ENCODE results near the gene C6orf141. TPM values are rescaled to one million over a fixed set of nuclear protein-coding genes. Genes with fewer than 3 reads are reported as not detected.

Gene C6orf141
- 1 to 10 TPM; 1.3 to 1.4 TPM for total RNA-seq
- polyA plus RNA-seq (ENCODE audit: insufficient read length in 2 of 2): 1 to 10 TPM; 4.6 to 5.2 TPM
- long read RNA-seq, donor 1, partial matches to known transcripts: 0 of 1 reads
- long read RNA-seq, donor 1, other reads (novel, unspliced or antisense): 0 of 1 reads
- long read RNA-seq, donor 2, partial matches to known transcripts: 0 of 1 reads
- long read RNA-seq, donor 2, other reads (novel, unspliced or antisense): 0 of 1 reads
- long read RNA-seq, donor 3: 0 reads
- long read RNA-seq, donor 4: 0 reads

- under 1% methylated on average over 42 of the region's 42 CpGs for WGBS (ENCODE audit: insufficient coverage)
- no peaks in the 10 kb centered on the region for H3K9me3 ChIP-seq (ENCODE audit: control insufficient read depth, insufficient read depth, low read length)
- no peak within 1 kb of the TSS for H3K27ac ChIP-seq (ENCODE audit: low read depth, low read length)
- H3K36me3 ChIP-seq (ENCODE audit: control insufficient read depth, insufficient read depth, low read length): no peaks in the 10 kb centered on the region
- peaks cover 30% of the 10 kb centered on the region for H3K27me3 ChIP-seq (ENCODE audit: control insufficient read depth, insufficient read depth, low read length)
- DNase-seq (ENCODE audit: low read depth in 4 of 6, low spot score in 6 of 6): peak in 2 of 6 donors; percentile 31 to 39
- H3K4me3 ChIP-seq (ENCODE audit: low read depth, low read length): peak within 1 kb of the TSS; percentile 40
- peaks cover 14% of the 10 kb centered on the region for H3K4me1 ChIP-seq (ENCODE audit: control insufficient read depth, insufficient read depth, low read length)
Observed at GRCh38 chr6:49550492-49551077, at the start of gene C6orf141. C6orf141 (plus strand) TSS chr6:49550668; CDS start chr6:49550793, 125 bp downstream.

GRCh38 chr6:49504666-49505065 lies 45.8 kb upstream of the C6orf141 start:
- no peak overlapping the region for H3K27ac ChIP-seq (ENCODE audit: low read depth, low read length)
- DNase-seq (ENCODE audit: low read depth in 4 of 6, low spot score in 6 of 6): no peak
- H3K27me3 ChIP-seq (ENCODE audit: control insufficient read depth, insufficient read depth, low read length): no peaks in the 10 kb centered on the region
- no peaks in the 10 kb centered on the region for H3K36me3 ChIP-seq (ENCODE audit: control insufficient read depth, insufficient read depth, low read length)
- H3K4me1 ChIP-seq (ENCODE audit: control insufficient read depth, insufficient read depth, low read length): no peaks in the 10 kb centered on the region
- 86% methylated on average over 3 of the region's 5 CpGs for WGBS (ENCODE audit: insufficient coverage)
- H3K4me3 ChIP-seq (ENCODE audit: low read depth, low read length): no peak overlapping the region
- H3K9me3 ChIP-seq (ENCODE audit: control insufficient read depth, insufficient read depth, low read length): no peaks in the 10 kb centered on the region

- 89% methylated on average over 2 of the region's 5 CpGs for WGBS (ENCODE audit: insufficient coverage)
- Histone ChIP-seq H3K36me3 (ENCODE audit: control insufficient read depth, insufficient read depth, low read length) (no peaks in the 10 kb centered on the region), H3K4me1 (ENCODE audit: control insufficient read depth, insufficient read depth, low read length) (no peaks in the 10 kb centered on the region), H3K27me3 (ENCODE audit: control insufficient read depth, insufficient read depth, low read length) (no peaks in the 10 kb centered on the region), H3K9me3 (ENCODE audit: control insufficient read depth, insufficient read depth, low read length) (no peaks in the 10 kb centered on the region), H3K27ac (ENCODE audit: low read depth, low read length) (no peak overlapping the region), H3K4me3 (ENCODE audit: low read depth, low read length) (no peak overlapping the region)
- no peak for DNase-seq (ENCODE audit: low read depth in 4 of 6, low spot score in 6 of 6)
Observed at GRCh38 chr6:49506569-49507111, 43.8 kb upstream of the C6orf141 start.

- DNase-seq (ENCODE audit: low read depth in 4 of 6, low spot score in 6 of 6): no peak
- Histone ChIP-seq H3K36me3 (ENCODE audit: control insufficient read depth, insufficient read depth, low read length) (no peaks in the 10 kb centered on the region), H3K9me3 (ENCODE audit: control insufficient read depth, insufficient read depth, low read length) (no peaks in the 10 kb centered on the region), H3K4me3 (ENCODE audit: low read depth, low read length) (no peak overlapping the region), H3K4me1 (ENCODE audit: control insufficient read depth, insufficient read depth, low read length) (no peaks in the 10 kb centered on the region), H3K27me3 (ENCODE audit: control insufficient read depth, insufficient read depth, low read length) (no peaks in the 10 kb centered on the region), H3K27ac (ENCODE audit: low read depth, low read length) (no peak overlapping the region)
- WGBS (ENCODE audit: insufficient coverage): 100% methylated on average over 2 of the region's 3 CpGs
Observed at GRCh38 chr6:49509342-49509741, 41.1 kb upstream of the C6orf141 start.

GRCh38 chr6:49513153-49513989 lies 37.1 kb upstream of the C6orf141 start:
- no peaks in the 10 kb centered on the region for H3K27me3 ChIP-seq (ENCODE audit: control insufficient read depth, insufficient read depth, low read length)
- no peaks in the 10 kb centered on the region for H3K4me1 ChIP-seq (ENCODE audit: control insufficient read depth, insufficient read depth, low read length)
- no peak overlapping the region for H3K27ac ChIP-seq (ENCODE audit: low read depth, low read length)
- no peaks in the 10 kb centered on the region for H3K36me3 ChIP-seq (ENCODE audit: control insufficient read depth, insufficient read depth, low read length)
- no peak for DNase-seq (ENCODE audit: low read depth in 4 of 6, low spot score in 6 of 6)
- no peak overlapping the region for H3K4me3 ChIP-seq (ENCODE audit: low read depth, low read length)
- H3K9me3 ChIP-seq (ENCODE audit: control insufficient read depth, insufficient read depth, low read length): no peaks in the 10 kb centered on the region
- WGBS (ENCODE audit: insufficient coverage): no CpG with 5 or more reads among the region's 2 CpGs

- Histone ChIP-seq H3K27ac (ENCODE audit: low read depth, low read length) (no peak overlapping the region), H3K36me3 (ENCODE audit: control insufficient read depth, insufficient read depth, low read length) (no peaks in the 10 kb centered on the region), H3K9me3 (ENCODE audit: control insufficient read depth, insufficient read depth, low read length) (no peaks in the 10 kb centered on the region), H3K27me3 (ENCODE audit: control insufficient read depth, insufficient read depth, low read length) (no peaks in the 10 kb centered on the region), H3K4me3 (ENCODE audit: low read depth, low read length) (no peak overlapping the region), H3K4me1 (ENCODE audit: control insufficient read depth, insufficient read depth, low read length) (no peaks in the 10 kb centered on the region)
- DNase-seq (ENCODE audit: low read depth in 4 of 6, low spot score in 6 of 6): no peak
- WGBS (ENCODE audit: insufficient coverage): 96% methylated on average over 2 of the region's 8 CpGs
Observed at GRCh38 chr6:49514571-49515484, 35.6 kb upstream of the C6orf141 start.

- WGBS (ENCODE audit: insufficient coverage): 81% methylated on average over 4 of the region's 10 CpGs
- Histone ChIP-seq H3K9me3 (ENCODE audit: control insufficient read depth, insufficient read depth, low read length) (no peaks in the 10 kb centered on the region), H3K27ac (ENCODE audit: low read depth, low read length) (no peak overlapping the region), H3K4me3 (ENCODE audit: low read depth, low read length) (no peak overlapping the region), H3K36me3 (ENCODE audit: control insufficient read depth, insufficient read depth, low read length) (no peaks in the 10 kb centered on the region), H3K27me3 (ENCODE audit: control insufficient read depth, insufficient read depth, low read length) (no peaks in the 10 kb centered on the region), H3K4me1 (ENCODE audit: control insufficient read depth, insufficient read depth, low read length) (no peaks in the 10 kb centered on the region)
- no peak for DNase-seq (ENCODE audit: low read depth in 4 of 6, low spot score in 6 of 6)
Observed at GRCh38 chr6:49515485-49516146, 34.9 kb upstream of the C6orf141 start.

- 96% methylated on average over 3 of the region's 4 CpGs for WGBS (ENCODE audit: insufficient coverage)
- H3K27me3 ChIP-seq (ENCODE audit: control insufficient read depth, insufficient read depth, low read length): no peaks in the 10 kb centered on the region
Observed at GRCh38 chr6:49516147-49516505, 34.3 kb upstream of the C6orf141 start.

More at GRCh38 chr6:49516147-49516505, 34.3 kb upstream of the C6orf141 start:
- no peaks in the 10 kb centered on the region for H3K4me1 ChIP-seq (ENCODE audit: control insufficient read depth, insufficient read depth, low read length)
- no peaks in the 10 kb centered on the region for H3K9me3 ChIP-seq (ENCODE audit: control insufficient read depth, insufficient read depth, low read length)
- no peaks in the 10 kb centered on the region for H3K36me3 ChIP-seq (ENCODE audit: control insufficient read depth, insufficient read depth, low read length)
- no peak overlapping the region for H3K4me3 ChIP-seq (ENCODE audit: low read depth, low read length)
- no peak for DNase-seq (ENCODE audit: low read depth in 4 of 6, low spot score in 6 of 6)
- no peak overlapping the region for H3K27ac ChIP-seq (ENCODE audit: low read depth, low read length)

Data from spinal cord (tissue), 10 donors.